SK-N-SH (cell line): ENCODE results near the gene VIPAS39. TPM values are rescaled to one million over a fixed set of nuclear protein-coding genes. Genes with fewer than 3 reads are reported as not detected.

Experiments used
- CTCF ChIA-PET: fragments of 300-600, 350-600 bp; formaldehyde crosslinking; extraction: SDS; loops from one replicate; lab custom pipeline; 2021; lab: Yijun Ruan, JAX
- POLR2A ChIA-PET: fragments of 350-600 bp; sonication (Branson Sonifier 250); formaldehyde crosslinking; extraction: SDS; loops from one replicate; lab custom pipeline; 2020; ENCODE audit warnings: antibody characterized with exemption, inconsistent platforms; lab: Yijun Ruan, JAX
- DNase-seq: peaks from one replicate; pipeline ENCODE4 v3.0.0; 2012
- H2AFZ ChIP-seq: fragments of 200-600 bp; sonication (generic); 2 replicates; pipeline ENCODE4 v1.8.1; 2016; ENCODE audit warnings: antibody characterized with exemption, mild to moderate bottlenecking, low read depth
- H3F3A ChIP-seq: fragments of 200-600 bp; sonication (generic); replicated peaks from 2 replicates; pipeline ENCODE3; 2016; ENCODE audit warnings: antibody characterized with exemption, mild to moderate bottlenecking; ENCODE audit not compliant: insufficient read depth
- H3K27ac ChIP-seq, 2 experiments: fragments of 200-500 bp in 1 of 2; fragments of 200-600 bp in 1 of 2; sonication (Bioruptor generic) in 1 of 2; sonication (generic), shearing (Covaris generic) in 1 of 2; 2 replicates each; pipeline versions ENCODE4 v1.5.1 to v1.6.1; 2014 to 2016; ENCODE audit warnings: low read depth in 2 of 2, inconsistent platforms in 1 of 2, low read length in 1 of 2, mild to moderate bottlenecking in 1 of 2, mixed read lengths in 1 of 2
- H3K27me3 ChIP-seq: fragments of 200-600 bp; sonication (generic), shearing (Covaris generic); 2 replicates; pipeline ENCODE4 v1.6.1; 2016; ENCODE audit warnings: mixed run types; ENCODE audit not compliant: insufficient read depth
- H3K36me3 ChIP-seq, 2 experiments: fragments of 200-500 bp in 1 of 2; fragments of 200-600 bp in 1 of 2; sonication (Bioruptor generic) in 1 of 2; sonication (generic) in 1 of 2; replicated peaks in 1 of 2; 2 replicates each; pipeline versions ENCODE3 to v1.5.1; 2014 to 2016; ENCODE audit warnings: low read length in 1 of 2, mild to moderate bottlenecking in 1 of 2; ENCODE audit not compliant: insufficient read depth in 2 of 2, control insufficient read depth in 1 of 2
- H3K4me1 ChIP-seq, 2 experiments: fragments of 200-500 bp in 1 of 2; fragments of 200-600 bp in 1 of 2; sonication (Bioruptor generic) in 1 of 2; sonication (generic), shearing (Covaris generic) in 1 of 2; 2 replicates each; pipeline versions ENCODE4 v1.5.1 to v1.6.1; 2014 to 2016; ENCODE audit warnings: low read depth in 1 of 2, low read length in 1 of 2, mixed run types in 1 of 2; ENCODE audit not compliant: insufficient read depth in 2 of 2, control insufficient read depth in 1 of 2
- H3K4me2 ChIP-seq: fragments of 200-600 bp; sonication (generic), shearing (Covaris generic); 2 replicates; pipeline ENCODE4 v1.6.1; 2017; ENCODE audit warnings: mixed run types
- H3K4me3 ChIP-seq, 2 experiments: fragments of 200-500 bp in 1 of 2; fragments of 200-600 bp in 1 of 2; sonication (Bioruptor generic) in 1 of 2; sonication (generic), shearing (Covaris generic) in 1 of 2; 2 replicates each; pipeline versions ENCODE4 v1.5.1 to v1.8.1; 2014 to 2016; ENCODE audit warnings: low read depth in 2 of 2, inconsistent platforms in 1 of 2, low read length in 1 of 2, mild to moderate bottlenecking in 1 of 2, mixed read lengths in 1 of 2, moderate library complexity in 1 of 2
- H3K79me2 ChIP-seq: fragments of 200-600 bp; sonication (generic); 2 replicates; pipeline ENCODE4 v1.8.1; 2017; ENCODE audit warnings: mild to moderate bottlenecking; ENCODE audit not compliant: insufficient read depth
- H3K9ac ChIP-seq: fragments of 200-600 bp; sonication (generic); 2 replicates; pipeline ENCODE4 v1.6.1; 2017; ENCODE audit warnings: mixed run types
- H3K9me2 ChIP-seq: fragments of 200-600 bp; sonication (generic); 2 replicates; pipeline ENCODE4 v1.6.1; 2017; ENCODE audit warnings: mixed run types
- H3K9me3 ChIP-seq: fragments of 200-600 bp; sonication (generic); 2 replicates; pipeline ENCODE4 v1.6.1; 2017; ENCODE audit warnings: mixed run types, mild to moderate bottlenecking, moderate library complexity
- H4K20me1 ChIP-seq: fragments of 200-600 bp; sonication (generic); 2 replicates; pipeline ENCODE4 v1.6.1; 2017; ENCODE audit warnings: mild to moderate bottlenecking, mixed run types; ENCODE audit not compliant: insufficient read depth
- CHD2 ChIP-seq: fragments of 150-350 bp; IDR thresholded peaks from 2 replicates; pipeline ENCODE4 v1.6.1; 2018; ENCODE audit warnings: low read length; ENCODE audit not compliant: partially characterized antibody
- EZH2phosphoT487 ChIP-seq: fragments of 200-600 bp; sonication (generic); IDR thresholded peaks from 2 replicates; pipeline ENCODE4 v1.6.1; 2017; ENCODE audit warnings: low read depth, mixed run types, mild to moderate bottlenecking, antibody characterized with exemption, moderate library complexity, borderline replicate concordance
- FOSL2 ChIP-seq: IDR thresholded peaks from 2 replicates; pipeline ENCODE4 v1.4.0; 2012; ENCODE audit warnings: low read depth, mild to moderate bottlenecking, moderate library complexity, borderline replicate concordance
- IRF3 ChIP-seq: fragments of 150-350 bp; IDR thresholded peaks from 2 replicates; pipeline ENCODE4 v1.6.1; 2016; ENCODE audit warnings: mild to moderate bottlenecking, low read depth, low read length
- MAX ChIP-seq: IDR thresholded peaks from 2 replicates; pipeline ENCODE4 v1.4.0; 2012; ENCODE audit warnings: low read depth
- MEF2A ChIP-seq: IDR thresholded peaks from 2 replicates; pipeline ENCODE4 v1.4.0; 2012; ENCODE audit warnings: low read depth, borderline replicate concordance
- MXI1 ChIP-seq: IDR thresholded peaks from 2 replicates; pipeline ENCODE4 v1.6.1; 2012; ENCODE audit warnings: mild to moderate bottlenecking, low read depth, low read length, improper control_type of control experiment
- NRF1 ChIP-seq: IDR thresholded peaks from 2 replicates; pipeline ENCODE4 v1.6.1; 2012; ENCODE audit warnings: low read depth, mild to moderate bottlenecking, low read length
- POLR2AphosphoS5 ChIP-seq: IDR thresholded peaks from 2 replicates; pipeline ENCODE4 v1.6.1; 2012; ENCODE audit warnings: low read depth, low read length
- RAD21 ChIP-seq: IDR thresholded peaks from 2 replicates; pipeline ENCODE4 v1.6.1; 2012; ENCODE audit warnings: mild to moderate bottlenecking, low read length
- RXRA ChIP-seq: IDR thresholded peaks from 2 replicates; pipeline ENCODE4 v1.4.0; 2012; ENCODE audit warnings: low read depth, mild to moderate bottlenecking, borderline replicate concordance
- SMC3 ChIP-seq: IDR thresholded peaks from 2 replicates; pipeline ENCODE4 v1.6.1; 2012; ENCODE audit warnings: low read depth, low read length, improper control_type of control experiment
- USF1 ChIP-seq: IDR thresholded peaks from 2 replicates; pipeline ENCODE4 v1.4.0; 2012; ENCODE audit warnings: low read depth, borderline replicate concordance
- WGBS: methylation state at CpG from one replicate; pipeline ENCODE4 v1.1.6; 2017; ENCODE audit warnings: low lambda C conversion rate; 5-methylcytosine and 5-hydroxymethylcytosine counted together
- polyA plus RNA-seq, 3 experiments: library from polyadenylated mRNA; depleted of rRNA; stranded (reverse); fragments of >200 nt; gene quantifications; 2 replicates each; pipeline ENCODE4 v1.2.3, GENCODE V29; 2012
- TF ChIP-seq, protein P1 (sequence below): IDR thresholded peaks from 2 replicates; pipeline ENCODE4 v1.4.0; 2012; ENCODE audit warnings: low read depth, borderline replicate concordance

The VIPAS39 gene
- polyA plus RNA-seq, 1 of the 3 experiments (the other 2 are of a cell fraction): 20.8 TPM

DNA sequence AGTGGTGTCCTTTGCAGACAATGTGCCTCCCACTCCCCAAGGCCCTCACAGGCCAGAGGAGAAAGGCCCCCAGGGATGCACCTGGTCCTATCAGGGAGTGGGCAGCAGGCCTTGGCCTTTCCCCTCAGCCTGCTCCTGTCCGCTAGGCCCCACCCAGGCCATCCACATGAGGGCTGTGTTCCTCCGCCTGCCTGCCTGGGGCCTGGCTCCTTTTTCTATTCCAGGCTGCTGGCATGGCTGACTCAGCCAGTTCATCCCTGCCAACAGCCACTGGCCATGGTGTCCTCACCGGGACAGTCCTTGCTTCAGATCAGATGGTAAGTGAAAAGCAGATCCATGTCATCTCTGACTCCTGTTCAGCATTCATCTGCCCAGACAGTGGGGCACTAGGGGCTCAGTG, 27.9 kb upstream of the VIPAS39 start (continued):
- no peak for TF ChIP-seq USF1
- TF ChIP-seq POLR2AphosphoS5: no peak
- no peak for TF ChIP-seq CHD2
- no peak for TF ChIP-seq MXI1
- TF ChIP-seq RXRA: no peak

- no peaks in the 10 kb centered on the region for H4K20me1 ChIP-seq
- H3K4me1 ChIP-seq: no peaks in the 10 kb centered on the region; a peak in 1 of 4 replicates
- H3K9ac ChIP-seq: no peak overlapping the region
- H2AFZ ChIP-seq: no peak overlapping the region
- H3K36me3 ChIP-seq: no peaks in the 10 kb centered on the region
- WGBS: 65% methylated on average over 6 of the region's 8 CpGs
- no peaks in the 10 kb centered on the region for H3F3A ChIP-seq
- no peak overlapping the region for H3K27ac ChIP-seq
- no peaks in the 10 kb centered on the region for H3K9me3 ChIP-seq
- H3K27me3 ChIP-seq: no peaks in the 10 kb centered on the region
- no peak for DNase-seq
- no peaks in the 10 kb centered on the region for H3K9me2 ChIP-seq
- ChIA-PET POLR2A (interaction anchor here (1.2 kb wide), 1 partner anchor 18 kb away, joined by 3 read pairs; no protein-coding TSS in a partner anchor), CTCF (interaction anchor here (1.0 to 1.1 kb wide), 2 partner anchors 23 to 69 kb away, joined by 3 to 5 read pairs; no protein-coding TSS in a partner anchor)
- H3K4me2 ChIP-seq: no peak overlapping the region
- no peaks in the 10 kb centered on the region for H3K79me2 ChIP-seq
- TF ChIP-seq, protein P1, sequence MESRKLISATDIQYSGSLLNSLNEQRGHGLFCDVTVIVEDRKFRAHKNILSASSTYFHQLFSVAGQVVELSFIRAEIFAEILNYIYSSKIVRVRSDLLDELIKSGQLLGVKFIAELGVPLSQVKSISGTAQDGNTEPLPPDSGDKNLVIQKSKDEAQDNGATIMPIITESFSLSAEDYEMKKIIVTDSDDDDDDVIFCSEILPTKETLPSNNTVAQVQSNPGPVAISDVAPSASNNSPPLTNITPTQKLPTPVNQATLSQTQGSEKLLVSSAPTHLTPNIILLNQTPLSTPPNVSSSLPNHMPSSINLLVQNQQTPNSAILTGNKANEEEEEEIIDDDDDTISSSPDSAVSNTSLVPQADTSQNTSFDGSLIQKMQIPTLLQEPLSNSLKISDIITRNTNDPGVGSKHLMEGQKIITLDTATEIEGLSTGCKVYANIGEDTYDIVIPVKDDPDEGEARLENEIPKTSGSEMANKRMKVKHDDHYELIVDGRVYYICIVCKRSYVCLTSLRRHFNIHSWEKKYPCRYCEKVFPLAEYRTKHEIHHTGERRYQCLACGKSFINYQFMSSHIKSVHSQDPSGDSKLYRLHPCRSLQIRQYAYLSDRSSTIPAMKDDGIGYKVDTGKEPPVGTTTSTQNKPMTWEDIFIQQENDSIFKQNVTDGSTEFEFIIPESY: no peak
- H3K4me3 ChIP-seq: no peak overlapping the region
Observed at GRCh38 chr14:77482422-77482821, 25.0 kb upstream of the VIPAS39 start.

DNA sequence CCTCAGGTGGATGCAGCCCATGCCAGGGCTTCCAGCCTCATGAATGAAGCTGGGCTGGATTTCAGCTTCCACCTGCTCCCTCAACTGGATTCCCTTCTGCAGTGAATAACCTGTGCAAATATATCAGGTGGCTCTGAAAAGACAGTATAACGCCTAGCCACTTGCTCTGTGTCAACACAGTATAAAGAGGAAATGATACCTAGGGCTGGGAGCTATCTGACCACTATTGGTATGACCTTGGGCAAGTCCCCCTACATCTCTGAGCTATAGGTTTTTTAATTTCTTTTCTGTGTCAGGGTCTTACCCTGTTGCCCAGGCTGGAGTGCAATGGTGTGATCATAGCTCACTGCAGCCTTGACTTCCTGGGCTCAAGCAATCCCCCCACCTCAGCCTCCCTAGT, 21.4 kb upstream of the VIPAS39 start:
- no peaks in the 10 kb centered on the region for H3K79me2 ChIP-seq
- no peaks in the 10 kb centered on the region for H3K27me3 ChIP-seq
- no peaks in the 10 kb centered on the region for H3K9me3 ChIP-seq
- POLR2A ChIA-PET: no interaction called here
- H3F3A ChIP-seq: no peaks in the 10 kb centered on the region
- H3K27ac ChIP-seq: no peak overlapping the region
- no peaks in the 10 kb centered on the region for H3K4me1 ChIP-seq
- CTCF ChIA-PET: interaction anchor here (0.9 kb wide), 1 partner anchor 71 kb away, joined by 3 read pairs; no protein-coding TSS in a partner anchor
- DNase-seq: no peak
- no peak overlapping the region for H3K4me2 ChIP-seq
- H3K9ac ChIP-seq: no peak overlapping the region
- no peak overlapping the region for H2AFZ ChIP-seq
- no peaks in the 10 kb centered on the region for H4K20me1 ChIP-seq
- 38% methylated on average over 1 of the region's 1 CpG for WGBS
- H3K4me3 ChIP-seq: no peak overlapping the region
- TF ChIP-seq FOSL2 (no peak), IRF3 (no peak), MAX (no peak), NRF1 (no peak), SMC3 (no peak), MEF2A (no peak), RAD21 (no peak), EZH2phosphoT487 (no peak)
- no peaks in the 10 kb centered on the region for H3K36me3 ChIP-seq
- no peaks in the 10 kb centered on the region for H3K9me2 ChIP-seq
